Muscle layer of duodenum (tissue), 2 donors: ENCODE data around the gene AMPH.
"Not testable (repeated sequence)": the region's sequence is repeated elsewhere in the genome, so short reads cannot be mapped to it uniquely, and the experiment has no call there.

Experiments
- H3K27ac ChIP-seq: one replicate; pipeline ENCODE4 v1.7.0; 2013; ENCODE audit warnings: mild to moderate bottlenecking, low read length
- H3K27me3 ChIP-seq: one replicate; pipeline ENCODE4 v1.7.0; 2013; ENCODE audit warnings: low read depth, mild to moderate bottlenecking, control low read depth, low read length
- H3K36me3 ChIP-seq, 2 donors: one replicate each; pipeline ENCODE4 v1.7.0; 2013; ENCODE audit warnings: low read length in 2 of 2, control low read depth in 1 of 2, mild to moderate bottlenecking in 1 of 2; ENCODE audit not compliant: insufficient read depth in 2 of 2, control insufficient read depth in 1 of 2
- H3K4me1 ChIP-seq, 2 donors: one replicate each; pipeline ENCODE4 v1.7.0; 2013; ENCODE audit warnings: low read length in 2 of 2, mild to moderate bottlenecking in 2 of 2, control low read depth in 1 of 2, moderate library complexity in 1 of 2; ENCODE audit not compliant: insufficient read depth in 2 of 2, control insufficient read depth in 1 of 2
- H3K4me3 ChIP-seq, 2 donors: one replicate each; pipeline ENCODE4 v1.7.0; 2013; ENCODE audit warnings: low read length in 2 of 2, low read depth in 1 of 2, mild to moderate bottlenecking in 1 of 2
- H3K9me3 ChIP-seq, 2 donors: one replicate each; pipeline ENCODE4 v1.7.0; 2013; ENCODE audit warnings: low read length in 2 of 2, control low read depth in 1 of 2, mild to moderate bottlenecking in 1 of 2; ENCODE audit not compliant: control insufficient read depth in 1 of 2
- donor health status: healthy.

AMPH gene

GRCh38 chr7:38615665-38616064 is 15.5 kb downstream of the AMPH start:
- no peaks in the 10 kb centered on the region for H3K27me3 ChIP-seq
- H3K36me3 ChIP-seq = no peaks in the 10 kb centered on the region
- no peaks in the 10 kb centered on the region for H3K9me3 ChIP-seq
- no peaks in the 10 kb centered on the region for H3K4me1 ChIP-seq
- no peak overlapping the region for H3K4me3 ChIP-seq
- no peak overlapping the region for H3K27ac ChIP-seq

DNA sequence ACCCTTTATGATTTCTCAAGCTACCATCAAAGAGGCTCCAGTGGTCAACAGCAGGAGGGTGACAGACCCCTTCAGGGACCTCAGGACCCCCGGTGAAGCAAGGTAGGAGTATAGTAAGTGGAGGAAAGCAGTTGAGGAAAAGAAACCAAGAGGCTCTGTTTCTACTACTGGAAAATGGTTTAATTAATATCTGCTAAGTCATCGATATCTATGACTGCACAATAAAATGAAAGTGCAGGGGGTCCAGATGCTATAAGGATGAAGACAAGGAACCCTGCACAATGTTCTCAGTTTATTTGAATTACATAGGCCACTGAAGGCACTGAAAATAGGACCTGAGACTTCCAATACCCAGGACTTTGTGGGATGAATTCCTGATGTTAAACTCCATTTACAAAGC is 23.7 kb downstream of the AMPH start:
- Histone ChIP-seq H3K36me3 (no peaks in the 10 kb centered on the region), H3K9me3 (no peaks in the 10 kb centered on the region), H3K27ac (no peak overlapping the region), H3K27me3 (no peaks in the 10 kb centered on the region), H3K4me3 (no peak overlapping the region), H3K4me1 (no peaks in the 10 kb centered on the region)

DNA sequence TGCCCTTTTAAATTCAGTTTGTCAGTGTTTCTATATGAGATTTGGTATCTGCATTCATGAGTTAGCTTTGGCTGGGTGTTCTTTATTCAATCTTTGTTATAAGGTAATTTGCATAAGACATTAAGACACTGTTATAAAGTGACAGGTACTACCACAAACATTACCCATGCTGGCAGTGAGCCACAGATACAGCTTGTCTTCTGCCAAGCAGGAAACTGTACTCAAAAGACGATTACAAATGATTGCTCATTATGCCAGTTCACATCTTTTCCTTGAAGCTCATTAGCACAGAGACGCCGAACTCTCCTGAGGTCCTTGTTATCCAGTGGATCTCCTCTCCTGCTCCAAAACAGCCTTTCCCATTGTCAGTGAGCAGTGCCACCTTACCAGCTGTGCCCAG is 30.4 kb downstream of the AMPH start:
- no peaks in the 10 kb centered on the region for H3K4me1 ChIP-seq
- H3K27ac ChIP-seq = no peak overlapping the region
- no peaks in the 10 kb centered on the region for H3K27me3 ChIP-seq

DNA sequence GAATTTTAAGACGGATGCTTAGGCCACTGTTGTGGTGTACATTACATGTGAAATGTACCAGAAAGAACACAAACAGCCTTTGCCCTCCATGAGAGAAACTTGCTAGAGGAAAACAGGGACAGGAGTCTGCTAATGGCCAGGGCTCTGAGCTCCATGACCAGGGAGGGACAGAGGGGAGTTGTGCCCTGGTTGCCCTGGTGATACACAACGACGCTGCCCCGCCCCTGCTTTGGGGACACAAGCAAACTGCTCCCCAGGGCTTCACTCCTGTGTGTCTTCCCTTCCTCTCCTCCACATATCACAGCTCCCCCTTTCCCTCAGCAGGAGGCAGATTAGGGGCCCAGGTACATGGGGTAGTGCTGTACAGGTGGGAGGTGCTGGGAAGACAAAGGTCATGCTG is 36.2 kb downstream of the AMPH start:
- H3K27ac ChIP-seq = no peak overlapping the region

More for the DNA sequence above, 30.4 kb downstream of the AMPH start:
- Histone ChIP-seq H3K36me3 (no peaks in the 10 kb centered on the region), H3K4me3 (no peak overlapping the region), H3K9me3 (no peaks in the 10 kb centered on the region)

DNA sequence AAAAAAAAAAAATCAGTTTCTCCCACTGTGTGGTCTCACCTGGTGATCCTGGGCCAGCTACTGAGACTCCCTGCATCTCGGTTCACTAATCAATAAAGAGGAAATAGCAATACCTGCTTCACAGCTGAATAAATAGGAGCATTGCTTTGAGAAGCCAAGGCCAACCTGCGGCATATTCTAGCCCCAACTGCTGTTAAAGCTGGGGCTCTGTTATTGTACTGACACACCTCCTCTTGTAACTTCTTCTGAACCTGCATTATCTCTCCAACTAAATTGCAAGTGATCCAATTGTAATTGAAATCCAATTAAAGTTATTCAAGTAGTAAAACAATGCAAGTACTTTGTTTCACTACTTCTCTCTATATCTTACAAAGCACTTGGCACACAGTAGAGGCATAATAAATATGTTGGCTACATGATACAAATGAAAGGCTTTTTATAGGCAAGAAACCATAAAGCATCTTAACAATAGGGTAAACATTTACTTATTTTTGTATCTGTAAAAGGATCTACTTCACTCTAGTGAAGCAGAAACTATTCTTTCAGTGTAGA is 38.4 kb downstream of the AMPH start:
- H3K27ac ChIP-seq = no peak overlapping the region
- no peaks in the 10 kb centered on the region for H3K4me1 ChIP-seq
- no peak overlapping the region for H3K4me3 ChIP-seq
- no peaks in the 10 kb centered on the region for H3K9me3 ChIP-seq
- H3K36me3 ChIP-seq = no peaks in the 10 kb centered on the region
- no peaks in the 10 kb centered on the region for H3K27me3 ChIP-seq

More for the DNA sequence above, 36.2 kb downstream of the AMPH start:
- no peaks in the 10 kb centered on the region for H3K36me3 ChIP-seq
- H3K27me3 ChIP-seq = no peaks in the 10 kb centered on the region
- no peak overlapping the region for H3K4me3 ChIP-seq
- no peaks in the 10 kb centered on the region for H3K4me1 ChIP-seq
- H3K9me3 ChIP-seq = no peaks in the 10 kb centered on the region

DNA sequence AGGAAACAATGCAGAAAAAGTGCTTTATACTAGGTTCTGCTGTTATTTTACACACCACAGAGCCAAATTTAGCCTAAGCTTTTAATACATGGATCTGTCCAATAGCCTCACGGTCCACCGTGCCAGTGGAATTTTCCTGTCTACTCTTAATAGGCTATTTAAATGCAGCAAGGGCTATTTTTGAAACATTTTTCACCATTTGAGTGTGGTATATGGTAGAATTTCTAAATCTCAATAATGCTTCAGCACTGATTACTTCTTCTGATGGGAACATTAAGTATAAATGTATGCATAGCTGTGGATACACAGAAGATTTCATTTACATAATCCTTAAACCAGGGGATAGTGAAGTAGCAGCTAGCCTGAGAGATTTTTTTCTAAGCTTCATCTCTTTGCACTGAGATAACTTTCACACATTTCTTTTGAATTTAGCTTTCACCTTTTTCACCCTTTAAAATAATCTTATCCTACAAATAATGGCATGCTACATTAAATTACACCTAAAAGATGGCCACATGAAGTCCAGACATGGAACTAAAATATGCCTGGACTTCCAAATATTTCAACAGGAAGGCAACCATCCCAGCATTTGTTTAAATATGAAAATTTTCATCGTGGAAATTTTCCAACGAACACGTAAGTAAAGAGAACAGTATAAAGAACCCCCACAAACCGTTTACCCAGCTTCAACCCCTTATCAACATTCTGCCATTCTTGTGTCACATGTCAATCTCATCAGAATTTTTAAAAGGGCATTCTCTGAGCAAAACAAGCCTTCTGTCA is 45.4 kb downstream of the AMPH start:
- Histone ChIP-seq H3K4me3 (no peak overlapping the region), H3K4me1 (peaks cover 0 to 13% of the 10 kb centered on the region in 2 donors), H3K9me3 (no peaks in the 10 kb centered on the region), H3K36me3 (no peaks in the 10 kb centered on the region), H3K27ac (no peak overlapping the region), H3K27me3 (no peaks in the 10 kb centered on the region)

DNA sequence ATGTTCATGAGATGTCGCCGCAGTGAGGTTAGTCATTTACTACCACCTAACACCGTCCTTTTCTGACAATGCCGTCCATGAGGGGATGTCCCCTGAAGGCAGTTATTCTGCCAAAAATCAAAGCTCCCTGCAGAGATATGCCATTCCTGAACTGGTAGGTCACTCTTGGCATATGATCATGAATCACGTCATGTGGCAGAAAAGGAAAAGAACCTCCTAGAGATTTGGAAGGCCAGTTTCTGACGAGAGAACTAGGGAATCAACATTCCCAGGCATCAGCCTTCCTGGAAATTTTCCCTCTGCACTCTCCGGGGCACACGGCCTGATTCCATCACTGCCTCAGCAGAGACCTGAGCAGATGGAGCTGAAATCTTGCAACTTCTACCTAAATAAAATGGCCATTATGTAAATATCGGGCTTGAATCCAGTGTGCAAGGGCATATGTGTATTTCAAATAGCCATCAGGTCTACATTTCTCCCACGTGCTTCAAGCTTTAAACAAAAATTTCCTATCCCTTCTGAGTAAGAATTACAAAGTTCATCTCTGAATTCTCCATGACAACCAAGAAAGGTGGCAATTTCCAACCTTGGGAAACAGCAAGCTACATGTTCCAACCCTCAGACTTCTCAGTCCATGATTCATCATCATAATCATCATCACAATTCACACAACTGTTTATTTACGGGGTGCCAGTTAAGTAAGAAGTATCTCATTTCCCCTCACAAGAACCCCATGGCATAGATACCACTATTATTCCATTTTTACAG is 46.5 kb downstream of the AMPH start:
- Histone ChIP-seq H3K9me3 (no peaks in the 10 kb centered on the region), H3K27me3 (no peaks in the 10 kb centered on the region), H3K4me1 (peaks cover 0 to 13% of the 10 kb centered on the region in 2 donors), H3K36me3 (no peaks in the 10 kb centered on the region), H3K27ac (no peak overlapping the region), H3K4me3 (no peak overlapping the region)

GRCh38 chr7:38580485-38580884 is 50.7 kb downstream of the AMPH start:
- peaks cover 0 to 10% of the 10 kb centered on the region in 2 donors for H3K4me1 ChIP-seq
- H3K27ac ChIP-seq = no peak overlapping the region
- H3K36me3 ChIP-seq = no peaks in the 10 kb centered on the region
- H3K9me3 ChIP-seq = no peaks in the 10 kb centered on the region
- no peak overlapping the region for H3K4me3 ChIP-seq
- no peaks in the 10 kb centered on the region for H3K27me3 ChIP-seq

DNA sequence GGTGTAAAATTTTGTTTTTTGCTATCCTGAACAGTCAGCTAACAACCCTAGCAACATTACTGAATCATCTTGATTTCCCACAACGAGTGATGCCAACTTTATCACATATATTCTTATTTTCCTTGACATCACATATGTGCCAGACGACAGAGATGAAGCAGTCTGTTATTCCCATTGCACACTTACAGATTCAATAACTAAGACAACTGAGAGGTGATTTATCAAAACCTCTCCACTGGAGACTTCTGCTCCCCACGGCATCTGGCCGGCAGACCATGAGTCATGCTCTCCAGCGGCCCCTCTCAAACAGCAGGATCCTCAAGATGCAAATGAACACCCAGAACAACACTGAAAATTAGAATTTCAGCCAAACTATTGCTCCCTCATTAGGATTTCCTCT is 57.1 kb downstream of the AMPH start:
- no peaks in the 10 kb centered on the region for H3K36me3 ChIP-seq
- H3K4me3 ChIP-seq = no peak overlapping the region
- no peaks in the 10 kb centered on the region for H3K4me1 ChIP-seq
- H3K27ac ChIP-seq = no peak overlapping the region
- no peaks in the 10 kb centered on the region for H3K27me3 ChIP-seq
- H3K9me3 ChIP-seq = no peaks in the 10 kb centered on the region

DNA sequence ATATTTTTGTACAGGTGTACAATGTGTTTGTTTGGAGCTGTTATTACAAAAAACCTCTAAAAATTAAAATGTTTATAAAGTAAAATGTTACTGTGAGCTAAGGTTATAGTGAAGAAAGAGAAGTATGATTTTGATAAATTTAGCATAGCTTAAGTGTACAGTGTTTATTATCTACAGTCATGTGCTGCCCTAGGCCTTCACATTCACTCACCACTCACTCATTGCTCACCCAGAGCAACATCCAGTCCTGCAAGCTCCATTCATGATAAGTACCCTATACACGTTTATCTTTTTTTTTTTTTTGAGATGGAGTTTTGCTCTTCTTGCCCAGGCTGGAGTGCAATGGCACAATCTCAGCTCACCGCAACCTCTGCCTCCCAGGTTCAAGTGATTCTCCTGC is 59.6 kb downstream of the AMPH start:
- not testable (repeated sequence) for H3K27me3 ChIP-seq, H3K4me3 ChIP-seq, H3K4me1 ChIP-seq, H3K27ac ChIP-seq, H3K9me3 ChIP-seq, H3K36me3 ChIP-seq

GRCh38 chr7:38568497-38568896 is 62.7 kb downstream of the AMPH start:
- Histone ChIP-seq H3K27me3 (no peaks in the 10 kb centered on the region), H3K4me3 (no peak overlapping the region), H3K4me1 (no peaks in the 10 kb centered on the region), H3K36me3 (no peaks in the 10 kb centered on the region), H3K9me3 (no peaks in the 10 kb centered on the region), H3K27ac (no peak overlapping the region)
